HepG2 (cell line): Measurements from ENCODE around the gene COQ3. TPM values are rescaled to one million over a fixed set of nuclear protein-coding genes. Genes with fewer than 3 reads are reported as not detected.

Experiments used
- ARNTL ChIP-seq: sonication (generic); formaldehyde crosslinking; IDR thresholded peaks from 2 replicates; pipeline ENCODE4 v1.4.0; 2020; ENCODE audit warnings: mild to moderate bottlenecking, missing genetic modification reagents
- ATRX ChIP-seq: sonication (generic); formaldehyde crosslinking; IDR thresholded peaks from 2 replicates; pipeline ENCODE4 v1.4.0; 2020; ENCODE audit warnings: missing genetic modification reagents, borderline replicate concordance
- CERS6 ChIP-seq: sonication (generic); formaldehyde crosslinking; IDR thresholded peaks from 2 replicates; pipeline ENCODE4 v1.5.0; 2020; ENCODE audit warnings: missing genetic modification reagents
- GABPB1 ChIP-seq: IDR thresholded peaks from 2 replicates; pipeline ENCODE4 v1.6.1; 2016; ENCODE audit warnings: mild to moderate bottlenecking, missing genetic modification reagents, moderate library complexity, missing compliant biosample characterization
- HNF4A ChIP-seq: sonication (generic); formaldehyde crosslinking; IDR thresholded peaks from 2 replicates; pipeline ENCODE4 v1.4.0; 2020; ENCODE audit warnings: missing genetic modification reagents
- KLF11 ChIP-seq: IDR thresholded peaks from 2 replicates; pipeline ENCODE4 v1.6.1; 2016; ENCODE audit warnings: missing compliant biosample characterization
- MEIS1 ChIP-seq: sonication (generic); formaldehyde crosslinking; IDR thresholded peaks from 2 replicates; pipeline ENCODE4 v1.9.0; 2021; ENCODE audit warnings: mild to moderate bottlenecking, missing genetic modification reagents, moderate library complexity, borderline replicate concordance
- MIXL1 ChIP-seq: IDR thresholded peaks from 2 replicates; pipeline ENCODE4 v1.6.1; 2016
- NFIB ChIP-seq: sonication (generic); formaldehyde crosslinking; IDR thresholded peaks from 2 replicates; pipeline ENCODE4 v1.9.0; 2021; ENCODE audit warnings: missing genetic modification reagents, mild to moderate bottlenecking, borderline replicate concordance
- RBM22 ChIP-seq: fragments of 200-400 bp; formaldehyde crosslinking; optimal IDR thresholded peaks from 2 replicates; pipeline ENCODE3; 2017; ENCODE audit warnings: mild to moderate bottlenecking, low read length, moderate library complexity
- TCF12 ChIP-seq, 2 experiments: fragments of 450-650 bp in 1 of 2; sonication (generic) in 1 of 2; formaldehyde crosslinking in 1 of 2; IDR thresholded peaks; 2 replicates each; pipeline versions ENCODE4 v1.6.1 to v1.8.0; 2017 to 2022; ENCODE audit warnings: antibody characterized with exemption in 1 of 2, mild to moderate bottlenecking in 1 of 2, missing genetic modification reagents in 1 of 2, moderate library complexity in 1 of 2
- TFDP1 ChIP-seq: IDR thresholded peaks from 2 replicates; pipeline ENCODE4 v1.6.1; 2016; ENCODE audit warnings: missing compliant biosample characterization, missing genetic modification reagents, borderline replicate concordance
- THYN1 ChIP-seq: sonication (generic); formaldehyde crosslinking; IDR thresholded peaks from 2 replicates; pipeline ENCODE4 v1.8.1; 2023; ENCODE audit warnings: low read depth, mild to moderate bottlenecking, moderate library complexity, missing genetic modification reagents, borderline replicate concordance
- ZBED4 ChIP-seq: sonication (generic); formaldehyde crosslinking; IDR thresholded peaks from 2 replicates; pipeline ENCODE4 v1.4.0; 2020; ENCODE audit warnings: missing genetic modification reagents, borderline replicate concordance
- ZNF329 ChIP-seq: sonication (generic); formaldehyde crosslinking; IDR thresholded peaks from 2 replicates; pipeline ENCODE4 v1.9.0; 2021; ENCODE audit warnings: low read depth, mild to moderate bottlenecking, missing genetic modification reagents
- ZNF382 ChIP-seq: sonication (generic); formaldehyde crosslinking; IDR thresholded peaks from 2 replicates; pipeline ENCODE4 v1.5.0; 2020; ENCODE audit warnings: missing genetic modification reagents, mild to moderate bottlenecking, borderline replicate concordance
- ZNF460 ChIP-seq: sonication (generic); formaldehyde crosslinking; IDR thresholded peaks from 2 replicates; pipeline ENCODE4 v1.5.1; 2020; ENCODE audit warnings: missing genetic modification reagents, mild to moderate bottlenecking, borderline replicate concordance
- ZNF550 ChIP-seq: sonication (generic); formaldehyde crosslinking; IDR thresholded peaks from 2 replicates; pipeline ENCODE4 v1.4.0; 2020; ENCODE audit warnings: mild to moderate bottlenecking, missing genetic modification reagents, borderline replicate concordance
- ZNF574 ChIP-seq: sonication (generic); formaldehyde crosslinking; IDR thresholded peaks from 2 replicates; pipeline ENCODE4 v1.4.0; 2020; ENCODE audit warnings: missing genetic modification reagents
- ZNF772 ChIP-seq: sonication (generic); formaldehyde crosslinking; IDR thresholded peaks from 2 replicates; pipeline ENCODE4 v1.5.0; 2020; ENCODE audit warnings: mild to moderate bottlenecking, missing genetic modification reagents
- polyA plus RNA-seq, 8 experiments: library from polyadenylated mRNA; depleted of rRNA in 3 of 8; stranded (reverse) in 7 of 8; unstranded in 1 of 8; fragments of >200 nt; fragmentation: Illumina TruSeq in 4 of 8; extraction: Trizol in 4 of 8; gene quantifications; 2 replicates each; pipeline versions ENCODE4 v1.2.1 to v1.2.3, GENCODE V29; 2011 to 2016; ENCODE audit warnings: low read depth in 4 of 8, missing spikeins in 1 of 8, mixed read lengths in 1 of 8; ENCODE audit not compliant: insufficient read depth in 1 of 8
- total RNA-seq, 5 experiments: library from RNA; depleted of rRNA; stranded (reverse); fragments of >200 nt; fragmentation: Illumina TruSeq; extraction: Trizol; gene quantifications; 2 replicates each; pipeline ENCODE4 v1.2.3, GENCODE V29; 2016; ENCODE audit warnings: low read depth in 1 of 5

COQ3 gene
- total and polyA plus RNA-seq, 2 of the 13 experiments (the other 11 are each of a cell fraction or from before 2014, with no cell fraction given), result 5.3 to 20.5 TPM

- no peak for TF ChIP-seq ZBED4 (CRISPR knock-in tag)
- TF ChIP-seq MEIS1 (CRISPR knock-in tag), result 0 out of 2 replicates have a peak, but pooled peaks have one; percentile 70
- TF ChIP-seq CERS6 (CRISPR knock-in tag), result no peak
- no peak for TF ChIP-seq MIXL1
- TF ChIP-seq ZNF329, result no peak
- no peak for TF ChIP-seq NFIB (CRISPR knock-in tag)
- no peak for TF ChIP-seq RBM22
- TF ChIP-seq ZNF550, result no peak
- TF ChIP-seq ARNTL (CRISPR knock-in tag), result peak; percentile 70; the same call in 1 of the 2 replicates
- TF ChIP-seq ZNF460 (CRISPR knock-in tag), result no peak
- TF ChIP-seq GABPB1 (CRISPR knock-in tag), result peak; percentile 95
- TF ChIP-seq TFDP1, result no peak; the same call in 1 of the 2 replicates
- no peak for TF ChIP-seq ZNF382 (CRISPR knock-in tag)
- no peak for TF ChIP-seq THYN1 (CRISPR knock-in tag)
- TF ChIP-seq ZNF574 (CRISPR knock-in tag), result peak; percentile 70
- TF ChIP-seq TCF12 (IDR thresholded peaks at IDR 0.05), result no peak
- TF ChIP-seq TCF12 (CRISPR knock-in tag; IDR thresholded peaks at IDR 0.05), result no peak
- TF ChIP-seq HNF4A (CRISPR knock-in tag), result no peak
- no peak for TF ChIP-seq KLF11
- peak; percentile 87 for TF ChIP-seq ZNF772 (CRISPR knock-in tag)
- TF ChIP-seq ATRX, result no peak
These were observed 31.0 kb upstream of the COQ3 start, which contains the start of gene PNISR (continued) for GRCh38 chr6:99424761-99425646.
